ENCODE data around the gene ARSD.

ARSD gene

GRCh38 chrX:2921750-2922149, 7.4 kb downstream of the ARSD start:
- DNase-seq (ENCODE audit: low spot score) = no peak
- in situ Hi-C loops (cut with MboI; ENCODE audit: low sequenced_read_pairs, unreplicated experiment) = no loop called here
- no peak for TF ChIP-seq CTCF (IDR thresholded peaks at IDR 0.05; ENCODE audit: borderline replicate concordance, control extremely low read depth, extremely low read depth, insufficient read depth, missing control alignments)

- TF ChIP-seq CTCF (IDR thresholded peaks at IDR 0.05; ENCODE audit: borderline replicate concordance, control extremely low read depth, extremely low read depth, insufficient read depth, missing control alignments) = no peak
- in situ Hi-C loops (cut with MboI; ENCODE audit: low sequenced_read_pairs, unreplicated experiment) = no loop called here
Measured at GRCh38 chrX:2921193-2921592, 7.9 kb downstream of the ARSD start.

GRCh38 chrX:2917767-2918166, 11.4 kb downstream of the ARSD start:
- DNase-seq (ENCODE audit: low spot score) = no peak
- in situ Hi-C loops (cut with MboI; ENCODE audit: low sequenced_read_pairs, unreplicated experiment) = no loop called here
- no peak for TF ChIP-seq CTCF (IDR thresholded peaks at IDR 0.05; ENCODE audit: borderline replicate concordance, control extremely low read depth, extremely low read depth, insufficient read depth, missing control alignments)

More at GRCh38 chrX:2921193-2921592, 7.9 kb downstream of the ARSD start:
- no peak for DNase-seq (ENCODE audit: low spot score)

GRCh38 chrX:2913118-2913517, 16.0 kb downstream of the ARSD start:
- in situ Hi-C loops (cut with MboI; ENCODE audit: low sequenced_read_pairs, unreplicated experiment) = no loop called here
- no peak for TF ChIP-seq CTCF (IDR thresholded peaks at IDR 0.05; ENCODE audit: borderline replicate concordance, control extremely low read depth, extremely low read depth, insufficient read depth, missing control alignments)

GRCh38 chrX:2910109-2910508, 19.0 kb downstream of the ARSD start:
- DNase-seq (ENCODE audit: low spot score) = no peak
- in situ Hi-C loops (cut with MboI; ENCODE audit: low sequenced_read_pairs, unreplicated experiment) = no loop called here
- TF ChIP-seq CTCF (IDR thresholded peaks at IDR 0.05; ENCODE audit: borderline replicate concordance, control extremely low read depth, extremely low read depth, insufficient read depth, missing control alignments) = no peak

More at GRCh38 chrX:2913118-2913517, 16.0 kb downstream of the ARSD start:
- no peak for DNase-seq (ENCODE audit: low spot score)

GRCh38 chrX:2908125-2908685, 20.9 kb downstream of the ARSD start:
- no peak for TF ChIP-seq CTCF (IDR thresholded peaks at IDR 0.05; ENCODE audit: borderline replicate concordance, control extremely low read depth, extremely low read depth, insufficient read depth, missing control alignments)
- DNase-seq (ENCODE audit: low spot score) = no peak
- in situ Hi-C loops (cut with MboI; ENCODE audit: low sequenced_read_pairs, unreplicated experiment) = no loop called here
